ENCODE measurements around the gene GATC.

DNA sequence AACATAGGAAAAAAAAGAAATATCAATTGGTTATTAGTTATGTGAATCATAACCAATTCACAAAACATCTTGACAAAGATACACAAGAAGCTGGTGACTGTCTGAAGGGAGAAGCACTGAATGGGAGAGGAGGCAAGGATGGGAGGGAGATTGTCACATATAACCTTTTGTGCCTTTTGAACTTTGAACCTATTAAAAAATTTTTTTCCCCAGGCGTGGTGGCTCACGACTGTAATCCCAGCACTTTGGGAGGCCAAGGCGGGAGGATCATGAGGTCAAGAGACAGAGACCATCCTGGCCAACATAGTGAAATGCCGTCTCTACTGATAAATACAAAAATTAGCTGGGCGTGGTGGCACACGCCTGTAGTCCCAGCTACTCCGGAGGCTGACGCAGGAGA is 62.3 kb downstream of the GATC start:
- TF ChIP-seq POLR2A (IDR thresholded peaks at IDR 0.05) = no peak
- TF ChIP-seq, protein P1, sequence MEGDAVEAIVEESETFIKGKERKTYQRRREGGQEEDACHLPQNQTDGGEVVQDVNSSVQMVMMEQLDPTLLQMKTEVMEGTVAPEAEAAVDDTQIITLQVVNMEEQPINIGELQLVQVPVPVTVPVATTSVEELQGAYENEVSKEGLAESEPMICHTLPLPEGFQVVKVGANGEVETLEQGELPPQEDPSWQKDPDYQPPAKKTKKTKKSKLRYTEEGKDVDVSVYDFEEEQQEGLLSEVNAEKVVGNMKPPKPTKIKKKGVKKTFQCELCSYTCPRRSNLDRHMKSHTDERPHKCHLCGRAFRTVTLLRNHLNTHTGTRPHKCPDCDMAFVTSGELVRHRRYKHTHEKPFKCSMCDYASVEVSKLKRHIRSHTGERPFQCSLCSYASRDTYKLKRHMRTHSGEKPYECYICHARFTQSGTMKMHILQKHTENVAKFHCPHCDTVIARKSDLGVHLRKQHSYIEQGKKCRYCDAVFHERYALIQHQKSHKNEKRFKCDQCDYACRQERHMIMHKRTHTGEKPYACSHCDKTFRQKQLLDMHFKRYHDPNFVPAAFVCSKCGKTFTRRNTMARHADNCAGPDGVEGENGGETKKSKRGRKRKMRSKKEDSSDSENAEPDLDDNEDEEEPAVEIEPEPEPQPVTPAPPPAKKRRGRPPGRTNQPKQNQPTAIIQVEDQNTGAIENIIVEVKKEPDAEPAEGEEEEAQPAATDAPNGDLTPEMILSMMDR (IDR thresholded peaks at IDR 0.05) = no peak
